HG03354 (cell line): Measurements from ENCODE around the gene SZT2.
"Not testable (repeated sequence)": the region's sequence is repeated elsewhere in the genome, so short reads cannot be mapped to it uniquely, and the experiment has no call there.

Source experiments
- ATAC-seq: cut with Tn5 transposase; IDR thresholded peaks from one replicate; pipeline ENCODE4 v1.9.1; 2021; ENCODE audit warnings: mild to moderate bottlenecking; ENCODE audit not compliant: unreplicated experiment, poor library complexity, severe bottlenecking

Gene SZT2

DNA sequence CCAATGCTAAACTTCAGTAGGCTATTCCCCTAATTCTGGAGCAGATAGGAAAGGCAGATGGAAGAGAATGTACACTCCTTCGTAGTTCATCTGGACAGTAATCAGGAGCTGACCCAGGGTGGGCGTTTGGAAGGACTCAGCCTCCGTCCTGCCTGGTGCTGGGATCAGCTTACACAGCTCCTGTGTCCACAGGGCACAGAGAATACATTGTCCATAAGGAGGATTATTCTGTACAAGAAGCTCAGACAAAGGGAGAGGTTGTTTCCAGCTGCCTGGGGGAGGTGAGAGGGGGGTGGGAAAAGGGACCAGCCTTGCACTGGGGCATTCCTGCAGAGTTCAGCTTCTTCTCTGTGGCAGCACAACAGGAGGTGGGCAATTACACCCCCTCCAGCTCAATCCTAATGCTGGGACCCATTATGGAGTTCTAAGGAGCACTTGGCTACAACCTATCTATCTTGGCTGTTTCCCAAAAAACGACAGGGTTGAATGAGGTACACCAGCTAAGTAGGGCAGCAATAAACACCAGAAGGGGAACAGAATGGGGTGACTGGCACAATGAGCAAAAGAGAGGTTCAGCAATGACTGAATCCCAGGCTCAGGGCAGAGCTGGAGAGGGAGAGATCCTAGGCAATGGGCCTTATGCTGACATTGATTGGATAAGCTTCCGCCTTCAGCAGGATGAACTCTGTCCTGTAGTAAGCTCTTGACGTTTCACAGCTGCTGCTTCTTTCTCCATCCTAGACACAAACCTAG is 7.5 kb upstream of the SZT2 start:
- ATAC-seq: no peak

DNA sequence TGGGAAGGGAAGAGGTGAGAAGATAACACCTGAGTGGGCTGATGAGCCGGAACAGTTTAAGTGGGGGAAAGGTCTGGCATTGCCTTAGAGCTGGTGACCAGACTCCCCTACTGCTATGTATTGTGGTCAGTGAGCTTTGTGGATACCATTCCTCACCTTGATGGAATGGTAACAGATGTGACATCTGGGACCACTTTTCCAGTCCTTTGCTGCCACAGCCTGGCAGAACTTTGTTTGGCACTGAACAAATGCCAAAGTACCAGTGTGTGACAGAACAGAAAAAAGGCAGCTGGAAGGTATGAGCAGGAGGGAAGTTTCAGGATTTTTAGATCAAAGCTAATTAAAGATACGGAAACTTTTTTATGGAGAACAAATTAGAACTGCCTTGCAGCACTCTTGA is 6.2 kb upstream of the SZT2 start:
- ATAC-seq: no peak

DNA sequence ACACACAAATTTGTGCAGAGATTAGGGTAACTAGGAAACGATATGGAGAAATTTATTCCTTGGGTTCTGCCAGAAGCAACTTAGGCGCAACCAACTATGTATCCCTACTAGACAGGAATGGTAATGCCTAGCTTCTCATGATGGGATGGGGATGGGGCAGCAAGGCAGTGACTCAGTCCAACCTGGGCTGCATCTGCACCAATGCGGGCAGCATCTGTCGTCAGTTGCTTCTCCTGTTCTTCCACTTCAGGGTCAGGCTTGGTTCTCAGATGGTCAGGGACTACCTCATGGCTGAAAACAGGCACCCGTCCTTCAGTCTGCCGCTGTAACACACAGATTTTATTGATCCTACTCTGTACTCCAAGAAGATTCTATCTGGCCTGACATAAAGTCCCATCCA is 3.0 kb upstream of the SZT2 start:
- ATAC-seq: no peak

DNA sequence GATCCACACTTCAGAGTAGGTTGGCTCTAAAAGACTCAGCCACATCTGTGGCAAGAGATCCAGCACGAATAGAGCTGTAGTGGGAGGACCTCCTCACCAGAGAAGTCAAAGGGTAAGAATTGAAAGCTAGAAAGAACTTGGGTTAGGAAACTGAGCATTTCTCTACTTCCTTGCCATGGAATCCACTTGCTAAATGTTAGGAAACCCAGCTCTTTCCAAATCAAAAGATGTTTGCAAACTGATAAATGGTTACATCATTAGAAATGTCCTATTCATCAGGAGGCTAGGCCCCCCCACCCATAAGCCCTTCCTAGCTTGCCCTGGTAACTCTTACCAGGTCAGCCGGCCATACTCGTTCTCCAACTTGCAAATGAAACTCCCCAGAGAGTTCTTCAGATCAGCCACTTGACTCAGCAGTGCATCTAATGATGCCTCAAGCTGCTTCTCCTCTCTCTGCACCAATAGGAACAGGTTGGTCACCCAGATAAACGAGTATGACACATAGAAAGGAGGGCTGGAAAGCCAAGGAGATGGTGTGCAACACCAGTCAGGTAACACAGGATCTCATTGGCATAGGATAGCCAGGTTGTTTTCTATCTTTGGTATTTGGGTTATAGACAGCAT is 1.6 kb upstream of the SZT2 start:
- no peak for ATAC-seq

GRCh38 chr1:43388613-43389012 is 1.1 kb upstream of the SZT2 start:
- no peak for ATAC-seq

DNA sequence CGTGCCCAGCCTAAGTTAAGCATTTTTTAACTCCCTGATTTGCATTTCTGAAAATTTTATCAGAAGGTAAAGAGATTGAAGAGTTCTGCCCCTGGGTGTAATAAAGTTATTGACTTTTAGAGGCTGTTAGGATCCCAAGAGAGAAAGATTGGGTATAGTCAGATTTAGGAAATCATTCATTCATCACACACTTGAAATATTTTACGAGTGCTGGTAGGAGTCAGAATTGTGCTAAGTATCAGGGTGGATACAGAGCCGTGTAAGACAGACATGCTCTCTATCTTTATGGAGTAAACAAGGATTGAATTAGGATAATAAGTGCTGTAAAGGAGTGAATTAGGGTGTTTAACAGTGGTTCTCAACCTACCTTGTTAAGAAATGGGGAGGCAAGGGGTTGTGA is 3.0 kb downstream of the SZT2 start:
- no peak for ATAC-seq

- ATAC-seq: no peak
Measured at GRCh38 chr1:43395523-43395922, 5.8 kb downstream of the SZT2 start.

DNA sequence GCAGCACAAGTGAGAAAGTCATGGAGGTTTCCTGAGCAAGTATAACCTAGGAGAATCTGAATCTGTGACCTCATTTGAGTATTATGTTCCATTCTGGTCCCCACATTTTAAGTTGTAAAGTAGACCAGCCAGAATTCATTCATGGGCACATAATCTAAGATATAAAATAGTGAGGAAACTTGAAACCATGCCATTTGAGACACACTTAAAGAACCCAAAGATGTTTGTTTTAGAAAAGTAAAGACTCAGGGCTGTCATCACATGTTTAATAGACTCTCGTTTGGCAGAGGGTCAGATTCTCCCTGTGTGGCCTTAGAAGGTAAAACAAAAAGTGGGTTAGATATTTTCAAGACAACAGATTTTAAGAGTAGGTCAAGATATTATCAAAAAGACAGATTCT is 6.4 kb downstream of the SZT2 start:
- no peak for ATAC-seq

DNA sequence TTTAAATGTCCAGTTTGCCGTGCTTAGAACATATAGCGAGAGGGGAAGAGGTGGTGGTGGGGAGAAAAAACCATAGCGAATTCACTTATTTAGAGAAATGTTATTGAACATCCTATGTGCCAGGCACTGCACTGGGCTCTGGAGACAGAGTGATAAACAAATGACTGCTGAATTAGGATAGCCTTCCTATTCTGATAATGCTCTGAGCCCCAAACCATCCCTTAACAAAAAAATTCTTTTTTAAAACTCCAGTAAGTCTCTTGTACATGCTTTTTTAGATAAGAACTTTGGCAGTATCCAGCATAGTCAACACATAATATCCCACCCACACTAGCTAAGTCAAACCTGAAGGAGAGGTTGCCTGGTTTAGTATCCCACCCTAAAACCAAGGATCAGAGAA is 8.5 kb downstream of the SZT2 start:
- no peak for ATAC-seq

DNA sequence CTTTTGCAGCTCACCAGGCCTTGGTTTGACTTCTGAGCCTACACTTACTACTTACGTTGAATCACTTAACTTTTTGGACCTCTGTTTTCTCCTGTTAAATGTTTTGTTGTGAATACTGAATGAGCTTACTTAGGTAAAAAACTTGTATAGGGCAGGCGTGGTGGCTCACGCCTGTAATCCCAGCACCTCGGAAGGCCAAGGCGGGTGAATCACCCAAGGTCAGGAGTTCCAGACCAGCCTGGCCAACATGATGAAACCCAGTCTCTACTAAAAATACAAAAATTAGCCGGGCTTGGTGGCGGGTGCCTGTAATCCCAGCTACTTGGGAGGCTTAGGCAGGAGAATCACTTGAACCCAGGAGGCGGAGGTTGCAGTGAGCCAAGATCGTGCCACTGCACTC is 10.7 kb downstream of the SZT2 start:
- not testable (repeated sequence) for ATAC-seq

DNA sequence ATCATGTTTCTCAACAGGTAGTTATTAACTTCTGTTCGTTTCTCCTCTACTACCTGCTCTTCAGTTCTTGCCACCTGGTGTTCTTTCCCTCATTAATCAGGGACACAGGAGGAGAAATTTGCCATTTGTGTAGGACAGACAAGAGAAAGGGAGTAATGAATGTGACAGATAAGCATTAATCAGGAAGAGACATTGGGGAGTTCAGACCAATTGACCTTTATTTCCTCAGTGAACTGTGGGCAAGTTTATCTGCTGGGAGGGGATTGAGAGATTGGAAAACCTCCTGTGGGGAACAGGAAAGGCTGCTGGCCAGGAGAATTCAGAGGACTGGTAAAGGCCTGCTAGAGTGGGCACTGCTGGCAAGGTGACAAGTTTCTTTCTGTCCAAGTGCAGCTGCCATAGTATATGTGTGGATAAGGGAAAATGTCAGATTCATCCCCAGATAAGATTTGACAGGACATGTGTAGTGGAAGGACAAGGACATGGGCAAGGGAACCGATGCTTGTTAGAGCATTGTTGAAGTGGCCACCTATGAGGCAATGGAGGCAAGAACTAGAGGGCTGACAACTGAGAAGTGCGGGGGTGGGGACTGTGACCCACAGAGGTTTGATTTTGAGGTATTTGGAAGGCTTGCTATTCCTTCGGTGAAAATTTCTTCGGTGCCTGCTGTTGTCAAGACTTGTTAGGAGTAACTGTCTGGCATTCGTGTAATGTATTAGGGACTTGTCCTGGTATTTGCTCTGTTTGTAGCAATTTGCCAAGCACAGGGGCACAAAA is 12.6 kb downstream of the SZT2 start:
- no peak for ATAC-seq

- ATAC-seq: no peak
Measured at GRCh38 chr1:43404353-43404752, 14.7 kb downstream of the SZT2 start.

GRCh38 chr1:43405219-43405875 is 15.6 kb downstream of the SZT2 start:
- ATAC-seq: no peak

- ATAC-seq: no peak
Measured at GRCh38 chr1:43405876-43406234, 16.2 kb downstream of the SZT2 start.

GRCh38 chr1:43410571-43410970 is 20.9 kb downstream of the SZT2 start:
- ATAC-seq: no peak

DNA sequence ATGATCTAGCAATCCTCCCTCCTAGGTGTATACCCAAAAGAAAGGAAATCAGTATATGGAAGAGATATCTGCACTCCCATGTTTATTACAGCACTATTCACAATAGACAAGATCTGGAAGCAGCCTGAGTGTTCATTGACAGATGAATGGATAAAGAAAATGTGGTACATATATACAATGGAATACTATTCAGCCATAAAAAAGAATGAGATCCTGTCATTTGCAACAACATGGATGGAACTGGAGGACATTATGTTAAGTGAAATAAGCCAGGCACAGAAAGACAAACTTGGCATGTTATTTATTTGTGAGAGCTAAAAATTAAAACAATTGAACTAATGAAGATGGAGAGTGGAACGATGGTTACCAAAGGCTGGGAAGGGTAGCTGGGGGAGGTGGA is 23.7 kb downstream of the SZT2 start:
- ATAC-seq: not testable (repeated sequence)

DNA sequence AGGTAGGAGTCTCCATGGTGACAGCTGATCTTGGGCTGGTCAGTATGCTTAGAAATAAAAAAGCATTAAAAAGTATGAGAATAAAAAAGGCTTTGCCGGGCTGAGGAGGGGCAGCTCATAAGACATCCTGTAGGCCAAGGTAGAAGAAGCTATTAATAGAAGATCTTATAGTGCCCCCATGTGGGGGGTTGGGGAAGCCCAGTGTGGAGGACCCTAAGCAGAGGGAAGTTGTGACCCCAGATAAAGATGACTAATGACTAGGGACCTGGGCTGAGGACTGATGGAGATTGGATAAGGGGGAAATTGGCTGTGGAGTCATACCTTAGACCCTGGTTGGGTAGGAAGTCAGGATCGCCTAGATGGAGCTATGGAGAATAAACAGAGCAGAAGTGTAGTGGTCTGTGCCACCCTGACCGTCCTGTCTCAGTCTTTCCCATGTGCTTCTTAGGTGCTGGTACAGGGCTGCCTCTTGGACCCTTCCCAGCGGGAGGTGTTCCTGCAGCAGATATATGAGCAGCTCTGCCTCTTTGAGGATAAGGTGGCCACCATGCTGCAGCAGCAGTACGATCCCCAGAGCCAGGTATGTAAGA is 25.0 kb downstream of the SZT2 start:
- no peak for ATAC-seq

GRCh38 chr1:43415901-43416300 is 26.2 kb downstream of the SZT2 start:
- no peak for ATAC-seq

- ATAC-seq: no peak
Measured at GRCh38 chr1:43418858-43419257, 29.2 kb downstream of the SZT2 start.
